PC-3 (cell line): Measurements from ENCODE around the gene PTPN1. TPM values are rescaled to one million over a fixed set of nuclear protein-coding genes. Genes with fewer than 3 reads are reported as not detected.

ENCODE experiments used
- ATAC-seq: fragments of 200-7000 bp; cut with Tn5 transposase; 2 replicates; pipeline ENCODE4 v1.9.1; 2020; ENCODE audit warnings: mild to moderate bottlenecking, moderate library complexity
- BruUV-seq: library from RNA; stranded (reverse); fragments of 400-500 nt; replicated peaks from 2 replicates; lab custom pipeline; 2021; lab: Mats Ljungman, UMichigan
- CTCF ChIA-PET: fragments of 300-600 bp; sonication (Branson Sonifier 250); formaldehyde crosslinking; loops from one replicate; lab custom pipeline; 2022; ENCODE audit warnings: antibody characterized with exemption; lab: Charles Lee
- POLR2A ChIA-PET: fragments of 300-600 bp; sonication (Branson Sonifier 250); formaldehyde crosslinking; loops from one replicate; lab custom pipeline; 2022; ENCODE audit warnings: antibody characterized with exemption; ENCODE audit not compliant: unreplicated experiment; lab: Charles Lee
- DNase-seq: peaks from one replicate; pipeline ENCODE4 v3.0.0-alpha.2; 2015
- H2AFZ ChIP-seq: fragments of 300-600 bp; sonication (generic); 2 replicates; pipeline ENCODE4 v1.6.0; 2016; ENCODE audit warnings: antibody characterized with exemption, low read length
- H3F3A ChIP-seq: fragments of 300-600 bp; sonication (generic); one replicate; pipeline ENCODE4 v1.6.0; 2017; ENCODE audit warnings: antibody characterized with exemption, low read length, control low read depth, mild to moderate bottlenecking; ENCODE audit not compliant: unreplicated experiment
- H3K27ac ChIP-seq: fragments of 300-600 bp; sonication (generic); 2 replicates; pipeline ENCODE4 v1.5.1; 2016; ENCODE audit warnings: mild to moderate bottlenecking, low read length
- H3K27me3 ChIP-seq: fragments of 300-600 bp; sonication (generic); 2 replicates; pipeline ENCODE4 v1.6.1; 2016; ENCODE audit warnings: low read length, mixed read lengths
- H3K36me3 ChIP-seq: fragments of 300-600 bp; sonication (generic); 2 replicates; pipeline ENCODE4 v1.6.1; 2016; ENCODE audit warnings: low read depth, mixed run types, low read length, mixed read lengths
- H3K4me1 ChIP-seq: fragments of 300-600 bp; sonication (generic); 2 replicates; pipeline ENCODE4 v1.5.1; 2016; ENCODE audit warnings: low read length; ENCODE audit not compliant: insufficient read depth
- H3K4me2 ChIP-seq: fragments of 300-600 bp; sonication (generic); 2 replicates; pipeline ENCODE4 v1.6.0; 2016; ENCODE audit warnings: low read length
- H3K4me3 ChIP-seq: fragments of 300-600 bp; sonication (generic); 2 replicates; pipeline ENCODE4 v1.5.1; 2016; ENCODE audit warnings: mild to moderate bottlenecking, low read length, mixed read lengths
- H3K79me2 ChIP-seq: fragments of 300-600 bp; sonication (generic); 2 replicates; pipeline ENCODE4 v1.6.1; 2017; ENCODE audit warnings: low read length, mixed read lengths
- H3K9ac ChIP-seq: fragments of 300-600 bp; sonication (generic); 2 replicates; pipeline ENCODE4 v1.6.0; 2016; ENCODE audit warnings: mild to moderate bottlenecking, low read length
- H3K9me2 ChIP-seq: fragments of 300-600 bp; sonication (generic); replicated peaks from 2 replicates; pipeline ENCODE4 v1.6.1; 2016; ENCODE audit warnings: mixed run types, low read length, mixed read lengths
- H3K9me3 ChIP-seq: fragments of 300-600 bp; sonication (generic); 2 replicates; pipeline ENCODE4 v1.6.1; 2016; ENCODE audit warnings: low read length, mixed read lengths
- H4K20me1 ChIP-seq: fragments of 300-600 bp; sonication (generic); 2 replicates; pipeline ENCODE4 v1.6.1; 2016; ENCODE audit warnings: low read length, mixed read lengths
- CTCF ChIP-seq: fragments of 300-600 bp; sonication (generic); conservative IDR thresholded peaks from 2 replicates; pipeline ENCODE4 v1.5.1; 2017; ENCODE audit warnings: antibody characterized with exemption, low read depth, mild to moderate bottlenecking, low read length
- EZH2 ChIP-seq: fragments of 300-600 bp; sonication (generic); IDR thresholded peaks from one replicate; pipeline ENCODE4 v1.6.1; 2017; ENCODE audit warnings: antibody characterized with exemption, mild to moderate bottlenecking, low read length; ENCODE audit not compliant: unreplicated experiment
- EZH2phosphoT487 ChIP-seq: fragments of 300-600 bp; sonication (generic); IDR thresholded peaks from 2 replicates; pipeline ENCODE4 v1.6.1; 2018; ENCODE audit warnings: mild to moderate bottlenecking, antibody characterized with exemption, low read length, borderline replicate concordance
- intact Hi-C: fragments of 100-400 bp; cut with micrococcal nuclease; formaldehyde crosslinking; loops from 2 replicates; pipeline ENCODE4 v1.9.0; 2023
- microRNA-seq: library from miRNA; unstranded; fragments of <30 nt; microRNA quantifications from one replicate; pipeline ENCODE4 v1.1.0, GENCODE V29; 2020; ENCODE audit not compliant: unreplicated experiment
- total RNA-seq: library from RNA; depleted of rRNA; stranded (reverse); fragments of >200 nt; gene quantifications from 2 replicates; pipeline ENCODE4 v1.2.3, GENCODE V29; 2014; rRNA removed

The PTPN1 gene
- total RNA-seq, 1 experiment from 2014 or later: 47.7 TPM

GRCh38 chr20:50632701-50633100 is 122.5 kb downstream of the PTPN1 start:
- TF ChIP-seq CTCF (no peak), EZH2 (no peak), EZH2phosphoT487 (no peak)
- 0 out of 2 replicates have a peak, but pooled peaks cover 7% of the 10 kb centered on the region for H3K4me1 ChIP-seq
- CTCF ChIA-PET: no interaction called here
- no peaks in the 10 kb centered on the region for H3K27me3 ChIP-seq
- intact Hi-C loops: no loop called here
- no peak overlapping the region for H3K4me3 ChIP-seq
- H3K9me2 ChIP-seq: no peaks in the 10 kb centered on the region
- H3K9me3 ChIP-seq: no peaks in the 10 kb centered on the region
- no peaks in the 10 kb centered on the region for H3K36me3 ChIP-seq
- BruUV-seq: no TSS peak
- no peaks in the 10 kb centered on the region for H4K20me1 ChIP-seq
- no peak overlapping the region for H3K9ac ChIP-seq
- H3K4me2 ChIP-seq: no peak overlapping the region
- DNase-seq (no peak), ATAC-seq (no peak)
- H3F3A ChIP-seq: no peaks in the 10 kb centered on the region
- H3K27ac ChIP-seq: no peak overlapping the region
- POLR2A ChIA-PET: no interaction called here
- no peaks in the 10 kb centered on the region for H3K79me2 ChIP-seq
- H2AFZ ChIP-seq: no peak overlapping the region

GRCh38 chr20:50633361-50633760 is 123.2 kb downstream of the PTPN1 start:
- Histone ChIP-seq H3K9ac (no peak overlapping the region), H2AFZ (no peak overlapping the region), H3K27ac (no peak overlapping the region), H3K79me2 (no peaks in the 10 kb centered on the region), H3K4me1 (peaks cover 12% of the 10 kb centered on the region; the same call in 1 of the 2 replicates), H4K20me1 (no peaks in the 10 kb centered on the region), H3K27me3 (no peaks in the 10 kb centered on the region), H3K9me2 (no peaks in the 10 kb centered on the region), H3K4me3 (no peak overlapping the region), H3K9me3 (no peaks in the 10 kb centered on the region), H3K36me3 (no peaks in the 10 kb centered on the region), H3F3A (no peaks in the 10 kb centered on the region), H3K4me2 (no peak overlapping the region)
- DNase-seq: no peak
- intact Hi-C loops: no loop called here
- TF ChIP-seq EZH2phosphoT487 (no peak), CTCF (no peak), EZH2 (no peak)
- POLR2A ChIA-PET: interaction anchor here (0.5 kb wide), 1 partner anchor 13 kb away, joined by 4 read pairs; no protein-coding TSS in a partner anchor
- no peak for ATAC-seq
- BruUV-seq: no TSS peak
- CTCF ChIA-PET: no interaction called here

- H2AFZ ChIP-seq: no peak overlapping the region
- no peak overlapping the region for H3K4me3 ChIP-seq
- no peaks in the 10 kb centered on the region for H3K27me3 ChIP-seq
- no peak for TF ChIP-seq EZH2phosphoT487
- TF ChIP-seq EZH2: no peak
- TF ChIP-seq CTCF: no peak
- no peak overlapping the region for H3K4me2 ChIP-seq
- intact Hi-C loops: no loop called here
- BruUV-seq: no TSS peak
- no peaks in the 10 kb centered on the region for H3K36me3 ChIP-seq
- DNase-seq (no peak), ATAC-seq (no peak)
- H3K9me3 ChIP-seq: no peaks in the 10 kb centered on the region
- H3K27ac ChIP-seq: no peak overlapping the region
- H3K79me2 ChIP-seq: no peaks in the 10 kb centered on the region
- no peaks in the 10 kb centered on the region for H3K9me2 ChIP-seq
- H4K20me1 ChIP-seq: no peaks in the 10 kb centered on the region
- CTCF ChIA-PET: no interaction called here
- POLR2A ChIA-PET: no interaction called here
- no peaks in the 10 kb centered on the region for H3F3A ChIP-seq
- peaks cover 16% of the 10 kb centered on the region; the same call in 1 of the 2 replicates for H3K4me1 ChIP-seq
- H3K9ac ChIP-seq: no peak overlapping the region
Measured at GRCh38 chr20:50634191-50634590, 124.0 kb downstream of the PTPN1 start.

Small RNA genes lying within 50 kb of the gene (microRNA-seq; reads per million reads assigned to microRNA genes)
- gene MIR1302-5 (not detected), gene MIR645 (not detected)

Other genes with a start within 250 kb of the PTPN1 start
- gene RIPOR3, start 181.2 kb downstream of the PTPN1 start, total RNA-seq: 0.04 TPM in 1 of 2 replicates, not detected in the other
- 3.7 and 4.3 TPM in 2 replicates for gene PARD6B, start 221.2 kb downstream of the PTPN1 start, total RNA-seq